SW 1271 (cell line): ENCODE data around the gene CCDC87.

Experiments used
- DNase-seq, 2 experiments: peaks; one replicate each; lab custom pipeline; 2025; lab: John Stamatoyannopoulos, UW

Gene CCDC87

DNA sequence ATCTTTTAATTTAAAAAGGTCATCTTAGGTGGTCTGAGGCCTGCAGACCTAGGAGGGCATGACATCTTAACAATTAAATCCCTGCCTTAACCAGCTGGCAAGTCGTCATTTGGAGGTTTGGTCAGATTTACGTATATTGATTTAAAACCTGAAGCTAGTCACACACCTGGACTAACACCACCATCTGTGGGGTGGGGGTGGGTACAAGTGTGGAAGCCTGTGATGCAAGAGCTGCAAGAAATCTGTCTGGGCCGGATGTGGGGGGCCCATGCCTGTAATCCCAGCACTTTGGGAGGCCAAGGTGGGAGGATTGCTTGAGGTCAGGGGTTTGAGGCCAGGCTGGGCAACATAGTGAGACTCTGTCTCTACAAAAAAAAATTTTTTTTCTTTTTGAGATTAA lies 11.6 kb downstream of the CCDC87 start:
- DNase-seq, result no peak

DNA sequence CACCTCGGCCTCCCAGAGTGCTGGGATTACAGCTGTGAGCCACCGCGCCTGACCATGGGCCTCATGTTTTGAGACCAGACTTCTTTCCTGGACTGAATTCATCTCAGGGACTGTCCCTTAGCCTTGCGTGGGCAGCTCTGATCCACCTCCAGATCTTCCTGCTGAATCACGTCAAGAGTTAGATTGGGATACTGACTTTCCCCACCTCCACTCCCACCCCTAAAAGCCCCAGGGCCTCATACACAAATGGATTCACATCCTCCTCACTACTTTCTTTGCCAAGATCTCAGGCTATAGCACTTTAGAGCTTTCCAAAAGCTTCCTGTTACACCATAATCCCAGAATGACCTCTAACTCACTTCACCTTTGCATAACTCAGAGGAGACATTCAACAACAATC lies 12.1 kb downstream of the CCDC87 start:
- DNase-seq, result no peak

DNA sequence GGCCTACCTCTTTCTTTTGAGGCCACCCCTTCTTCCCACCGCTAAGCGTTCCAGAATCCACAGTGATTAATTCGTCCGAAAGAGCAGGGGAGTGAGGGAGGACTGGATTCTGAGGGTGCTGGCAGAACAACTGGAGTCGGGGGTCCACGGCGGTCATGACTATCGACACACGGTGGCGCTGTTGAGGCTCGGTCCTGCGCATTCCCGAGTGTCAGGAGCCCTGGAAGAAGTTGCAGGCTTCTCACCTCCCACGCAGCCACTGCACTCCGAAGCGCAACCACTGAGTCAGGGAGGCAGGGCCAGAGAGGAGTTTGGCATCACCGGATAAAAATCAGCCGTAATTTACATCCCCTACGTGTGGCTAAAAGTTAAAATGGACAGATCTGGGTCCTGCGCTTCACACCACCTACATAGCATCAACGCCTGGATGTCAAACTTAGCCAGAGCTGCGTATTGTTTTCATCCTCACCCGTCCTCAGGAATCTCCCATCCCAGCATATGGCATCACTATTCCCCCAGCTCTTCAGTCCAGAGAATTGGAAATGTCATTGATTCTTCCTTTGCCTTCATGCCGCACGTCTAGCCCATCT lies 13.8 kb downstream of the CCDC87 start:
- DNase-seq, result peak in 1 of 2 experiments; percentile 17

DNA sequence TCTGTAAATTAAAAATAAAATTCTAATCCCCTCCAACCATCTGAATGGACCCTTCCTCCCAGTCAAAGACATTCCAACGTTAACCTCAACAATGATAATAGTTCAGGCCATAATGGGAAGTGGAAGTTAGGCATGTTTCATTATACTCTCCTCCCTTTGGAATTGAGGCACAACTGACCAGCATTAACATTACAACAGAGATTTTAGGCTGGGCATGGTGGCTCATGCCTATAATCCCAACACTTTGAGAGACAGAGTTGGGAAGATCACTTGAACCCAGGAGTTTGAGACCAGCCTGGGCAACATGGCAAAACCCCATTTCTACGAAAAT lies 22.0 kb downstream of the CCDC87 start:
- no peak for DNase-seq

DNA sequence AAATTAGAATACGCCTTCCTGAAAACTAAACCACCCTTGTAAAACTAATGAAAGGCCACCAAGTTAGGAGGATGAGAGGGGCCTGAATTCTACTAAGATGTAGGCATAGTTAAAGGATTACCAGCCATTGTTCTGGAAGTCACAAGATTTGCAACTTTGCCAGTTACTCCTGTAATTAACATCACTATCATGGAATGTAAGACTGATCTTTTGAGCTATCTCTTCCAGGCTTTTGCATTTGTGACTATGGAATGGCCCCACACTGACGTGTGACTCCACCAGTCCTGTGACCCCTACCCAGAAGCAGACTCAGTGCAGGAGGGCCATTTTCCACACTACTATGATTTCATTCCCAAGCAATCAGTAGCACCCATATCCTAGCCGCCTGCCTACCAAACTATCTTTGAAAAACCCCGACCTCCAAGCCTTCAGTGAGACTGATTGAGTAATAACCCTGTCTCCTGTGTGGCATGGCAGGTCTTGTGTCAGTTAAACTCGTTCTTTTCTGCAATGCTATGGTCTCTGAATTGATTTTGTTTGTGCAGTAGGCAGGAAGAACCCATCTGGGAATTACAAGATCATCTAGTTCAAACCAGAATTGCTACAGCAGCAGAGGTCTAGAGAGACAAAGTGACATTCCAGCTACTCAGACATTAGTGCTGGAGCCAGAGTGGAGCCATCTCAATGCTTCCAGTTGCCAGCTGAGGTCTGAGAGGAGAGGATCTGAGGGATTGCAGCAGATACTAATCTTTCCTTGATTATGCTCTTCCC lies 22.6 kb downstream of the CCDC87 start:
- DNase-seq, result no peak

DNA sequence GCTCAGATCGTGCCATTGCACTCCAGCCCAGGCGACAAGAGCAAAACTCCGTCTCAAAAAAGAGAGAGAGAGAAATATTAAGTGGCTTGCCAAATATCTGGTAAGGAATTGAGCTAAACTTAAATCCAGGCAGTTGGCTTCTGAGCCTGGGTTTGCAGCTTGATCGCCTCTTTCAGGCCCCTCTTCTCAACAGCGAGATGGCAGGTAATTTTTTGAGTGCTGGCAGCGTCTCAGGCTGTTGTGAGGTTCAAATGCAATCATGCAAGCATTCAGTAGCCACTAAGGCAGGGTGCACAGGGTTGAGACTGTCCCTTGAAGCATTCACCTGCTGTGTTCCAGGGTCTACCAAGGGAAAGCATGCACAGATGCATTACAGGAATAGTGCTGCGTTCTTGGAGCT lies 23.8 kb downstream of the CCDC87 start:
- DNase-seq, result no peak

DNA sequence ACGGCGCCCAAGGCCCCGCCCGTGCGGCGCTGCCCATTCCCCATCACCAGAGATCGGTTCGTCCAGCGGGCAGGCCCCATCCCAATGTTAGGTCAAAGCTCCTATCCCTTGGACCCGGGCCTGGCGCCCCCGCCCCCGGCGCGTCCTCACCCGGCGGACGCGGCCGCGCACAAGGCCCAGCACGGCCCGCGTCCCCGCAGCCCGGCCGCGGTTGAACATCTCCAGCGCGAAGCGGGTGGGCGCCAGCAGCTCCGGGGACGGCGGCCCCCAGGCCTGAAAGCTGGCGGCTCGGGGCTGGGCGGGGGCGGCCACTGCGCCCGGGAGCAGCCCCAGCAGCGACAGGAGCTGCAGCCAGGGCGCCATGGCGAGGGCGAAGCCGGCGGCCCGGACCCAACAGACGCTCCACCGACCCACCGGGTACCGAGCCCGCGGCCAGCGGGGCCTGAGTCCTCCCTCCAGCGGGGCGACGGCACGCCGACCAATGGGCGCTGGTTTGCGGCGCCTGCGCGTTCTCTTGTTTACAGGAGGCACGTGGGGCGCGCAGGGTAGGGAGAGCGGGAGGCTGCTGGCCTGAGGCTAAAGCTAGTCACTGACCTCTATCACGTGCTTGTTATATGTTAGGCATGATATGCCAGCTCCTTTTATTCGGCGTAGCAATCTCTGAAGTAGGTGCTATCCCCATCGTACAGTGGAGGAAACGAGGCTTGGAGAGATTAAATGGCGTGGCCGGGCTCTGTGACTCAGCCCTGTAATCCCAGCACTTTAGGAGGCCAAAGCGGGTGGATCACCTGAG lies 24.5 kb downstream of the CCDC87 start, which contains the start of gene CTSF:
Gene CTSF (minus strand): TSS at position 483 of the 793 bp plus-strand sequence. CDS start 120 bp downstream, at position 363.
- peak; percentile 42 to 70 for DNase-seq

DNA sequence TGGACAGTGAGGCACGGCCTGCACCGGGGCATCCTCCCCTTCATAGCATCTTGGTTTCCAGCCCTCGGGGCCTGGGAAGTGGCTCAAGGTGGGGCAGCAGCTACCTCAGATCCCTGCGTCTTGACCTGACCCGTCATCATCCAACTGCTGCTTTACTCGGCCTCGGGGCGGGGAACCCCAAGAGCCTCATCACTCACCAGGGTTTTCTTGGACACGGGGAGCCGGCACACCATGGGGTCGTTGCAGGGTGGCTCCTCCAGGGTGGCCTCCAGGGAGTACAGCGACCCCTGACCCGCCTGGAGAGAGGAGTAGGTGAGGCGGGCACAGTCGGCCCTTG lies 25.1 kb downstream of the CCDC87 start:
- no peak for DNase-seq

DNA sequence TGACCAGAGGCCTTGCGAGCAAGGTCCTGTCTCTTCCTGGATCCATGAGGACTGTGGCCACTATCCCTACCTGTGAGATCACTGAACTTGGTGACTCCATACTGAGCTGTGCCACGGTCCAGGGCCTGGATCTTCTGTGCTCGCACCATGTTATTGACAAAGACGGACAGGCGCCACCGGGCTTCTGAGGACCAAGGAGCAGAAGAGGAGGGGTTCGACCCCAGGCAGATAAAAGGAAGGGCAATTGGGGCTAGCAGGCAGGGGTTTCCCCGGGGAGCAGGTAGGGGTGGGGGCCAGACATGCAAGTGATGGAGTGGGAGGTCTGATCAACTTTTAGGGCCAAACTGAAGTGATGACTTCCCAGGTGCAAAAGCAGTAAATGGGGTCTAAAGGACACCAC lies 26.6 kb downstream of the CCDC87 start:
- no peak for DNase-seq

DNA sequence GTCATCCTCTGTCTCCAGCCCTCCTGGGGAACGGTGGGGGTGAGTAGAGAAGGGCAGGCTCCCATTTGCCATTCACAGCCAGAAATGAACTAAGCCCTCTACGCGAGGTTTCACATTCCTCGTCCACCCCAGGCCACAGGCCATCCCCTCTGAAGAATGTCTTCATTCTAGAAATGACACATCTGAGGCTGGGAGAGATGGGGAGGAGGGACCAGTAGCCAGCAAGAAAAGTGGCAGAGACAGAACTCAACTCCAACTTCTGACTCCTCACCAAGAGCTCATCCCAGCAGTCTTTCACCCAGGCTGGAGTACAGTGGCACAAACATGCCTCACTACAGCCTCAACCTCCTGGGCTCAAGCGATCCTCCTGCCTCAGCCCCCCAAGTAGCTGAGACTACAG lies 27.9 kb downstream of the CCDC87 start:
- DNase-seq, result no peak

DNA sequence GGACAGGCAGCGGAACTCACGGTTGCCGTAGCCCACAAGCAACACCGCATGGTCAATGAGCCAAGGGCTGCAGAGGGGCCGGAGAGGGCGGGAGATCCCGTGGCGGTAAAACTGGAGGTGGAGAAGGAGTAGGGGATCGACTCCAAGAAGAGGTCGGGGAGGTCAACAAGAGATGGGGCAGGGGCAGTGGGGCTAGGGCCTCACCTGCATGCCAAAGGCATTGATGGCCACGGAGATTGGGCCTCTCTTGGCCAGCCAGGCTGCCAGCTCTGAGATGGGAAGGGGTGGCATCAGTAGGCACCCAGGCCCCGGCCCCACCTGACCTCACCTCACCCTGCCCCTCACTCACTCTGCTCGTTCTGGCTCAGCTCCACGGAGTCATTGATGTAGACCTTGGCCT lies 28.3 kb downstream of the CCDC87 start:
- no peak for DNase-seq

DNA sequence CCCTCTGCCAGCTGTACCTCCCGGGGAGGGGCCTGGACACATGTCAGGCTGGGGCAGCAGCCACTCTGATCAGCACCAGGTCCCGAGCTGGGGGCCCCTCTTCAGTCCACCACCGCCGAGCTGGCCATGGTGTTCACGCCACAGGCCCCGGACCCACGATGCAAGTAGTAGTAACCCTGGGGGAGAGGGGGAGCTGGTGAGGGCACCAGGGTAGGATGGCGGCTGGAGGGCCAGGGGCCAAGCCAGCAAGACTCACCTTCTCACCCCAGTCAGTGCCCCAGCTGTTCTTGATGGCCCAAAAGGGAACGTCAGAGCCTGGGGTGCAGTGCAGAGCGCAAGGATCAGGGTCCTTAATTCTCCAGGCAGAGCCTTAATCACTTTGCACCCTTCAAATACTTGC lies 29.0 kb downstream of the CCDC87 start:
- DNase-seq, result no peak

DNA sequence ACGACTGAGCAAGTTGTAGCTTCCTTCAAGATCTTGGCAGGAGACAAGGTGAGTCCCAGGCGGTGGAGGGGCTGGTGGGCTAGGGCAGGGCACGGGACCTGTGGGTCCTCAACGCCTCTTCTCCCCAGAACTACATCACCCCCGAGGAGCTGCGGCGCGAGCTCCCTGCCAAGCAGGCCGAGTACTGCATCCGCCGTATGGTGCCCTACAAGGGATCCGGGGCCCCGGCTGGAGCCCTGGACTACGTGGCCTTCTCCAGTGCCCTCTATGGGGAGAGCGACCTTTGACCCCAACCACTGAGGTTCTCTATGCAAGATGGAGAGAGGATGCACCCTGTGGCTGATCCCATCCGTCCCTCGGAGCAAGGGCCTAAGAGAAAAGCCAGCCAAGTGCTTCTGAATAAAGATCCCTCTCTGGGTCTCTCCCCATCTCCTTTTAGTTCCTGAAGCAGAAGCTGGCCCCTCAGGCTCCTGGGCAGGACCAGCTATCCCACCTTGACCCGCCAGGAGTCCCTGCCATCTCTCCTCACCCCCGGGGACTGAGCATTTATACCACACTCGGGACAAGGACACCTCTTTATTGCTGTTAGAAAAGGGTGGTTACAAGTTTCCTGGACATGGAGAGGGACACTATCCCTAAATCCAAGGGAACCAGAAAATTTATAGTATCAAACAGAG lies 29.8 kb downstream of the CCDC87 start:
- no peak for DNase-seq

DNA sequence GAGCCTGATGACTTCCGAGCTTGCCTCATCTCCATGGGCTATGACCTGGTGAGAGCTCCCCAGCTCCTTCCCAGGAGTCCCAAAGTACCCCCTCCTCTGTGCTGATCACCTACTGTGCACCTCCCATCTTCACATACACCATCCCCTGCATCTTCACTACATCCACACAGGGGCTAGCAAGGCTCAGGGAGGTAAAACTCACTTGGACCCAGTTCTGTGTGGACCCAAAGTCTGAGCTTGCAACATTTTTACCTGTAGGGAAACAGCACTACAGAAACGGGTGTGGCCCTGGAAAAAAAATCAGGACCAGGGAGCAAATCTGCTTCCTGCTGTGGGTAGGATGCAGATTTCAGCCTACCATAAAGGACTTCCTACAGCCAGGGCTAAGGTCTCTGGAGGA lies 30.6 kb downstream of the CCDC87 start:
- no peak for DNase-seq

DNA sequence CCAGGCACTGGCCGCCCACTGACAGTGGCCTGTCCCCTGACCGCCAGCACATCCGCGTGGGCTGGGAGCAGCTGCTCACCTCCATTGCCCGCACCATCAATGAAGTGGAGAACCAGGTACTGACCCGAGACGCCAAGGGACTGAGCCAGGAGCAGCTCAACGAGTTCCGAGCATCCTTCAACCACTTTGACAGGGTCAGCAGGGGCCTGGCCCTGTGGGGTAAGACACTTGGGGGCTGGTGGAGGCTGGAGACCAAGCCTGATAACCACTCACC lies 31.0 kb downstream of the CCDC87 start:
- DNase-seq, result no peak

DNA sequence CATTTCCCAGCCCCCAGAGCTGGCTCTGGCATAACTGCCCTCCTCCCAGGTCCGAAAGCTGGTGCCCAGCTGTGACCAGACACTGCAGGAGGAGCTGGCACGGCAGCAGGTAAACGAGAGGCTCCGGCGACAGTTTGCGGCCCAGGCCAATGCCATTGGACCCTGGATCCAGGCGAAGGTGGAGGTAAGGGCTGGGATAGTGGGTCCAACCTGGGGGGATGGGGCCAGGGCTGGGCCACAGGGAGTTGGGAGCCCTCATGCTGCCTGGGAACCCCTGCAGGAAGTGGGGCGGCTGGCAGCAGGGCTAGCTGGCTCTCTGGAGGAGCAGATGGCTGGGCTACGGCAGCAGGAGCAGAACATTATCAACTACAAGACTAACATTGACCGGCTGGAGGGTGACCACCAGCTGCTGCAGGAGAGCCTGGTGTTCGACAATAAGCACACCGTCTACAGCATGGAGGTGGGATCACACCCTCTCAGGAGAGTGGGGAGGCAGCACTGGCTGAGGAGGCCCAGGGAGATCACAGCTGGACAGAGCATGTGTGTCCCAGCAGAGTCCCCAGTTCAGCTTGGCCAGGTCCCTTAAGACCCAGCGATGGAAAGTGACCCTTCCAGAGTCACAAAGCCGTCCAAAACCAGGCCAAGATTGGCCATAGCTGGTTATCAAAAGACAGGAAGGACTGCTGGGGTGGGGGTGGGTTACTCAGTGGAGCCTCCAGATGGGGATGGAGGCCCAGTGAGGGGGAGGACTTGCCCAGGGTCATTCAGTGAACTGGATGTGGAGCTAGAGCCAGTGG lies 31.5 kb downstream of the CCDC87 start:
- DNase-seq, result no peak

DNA sequence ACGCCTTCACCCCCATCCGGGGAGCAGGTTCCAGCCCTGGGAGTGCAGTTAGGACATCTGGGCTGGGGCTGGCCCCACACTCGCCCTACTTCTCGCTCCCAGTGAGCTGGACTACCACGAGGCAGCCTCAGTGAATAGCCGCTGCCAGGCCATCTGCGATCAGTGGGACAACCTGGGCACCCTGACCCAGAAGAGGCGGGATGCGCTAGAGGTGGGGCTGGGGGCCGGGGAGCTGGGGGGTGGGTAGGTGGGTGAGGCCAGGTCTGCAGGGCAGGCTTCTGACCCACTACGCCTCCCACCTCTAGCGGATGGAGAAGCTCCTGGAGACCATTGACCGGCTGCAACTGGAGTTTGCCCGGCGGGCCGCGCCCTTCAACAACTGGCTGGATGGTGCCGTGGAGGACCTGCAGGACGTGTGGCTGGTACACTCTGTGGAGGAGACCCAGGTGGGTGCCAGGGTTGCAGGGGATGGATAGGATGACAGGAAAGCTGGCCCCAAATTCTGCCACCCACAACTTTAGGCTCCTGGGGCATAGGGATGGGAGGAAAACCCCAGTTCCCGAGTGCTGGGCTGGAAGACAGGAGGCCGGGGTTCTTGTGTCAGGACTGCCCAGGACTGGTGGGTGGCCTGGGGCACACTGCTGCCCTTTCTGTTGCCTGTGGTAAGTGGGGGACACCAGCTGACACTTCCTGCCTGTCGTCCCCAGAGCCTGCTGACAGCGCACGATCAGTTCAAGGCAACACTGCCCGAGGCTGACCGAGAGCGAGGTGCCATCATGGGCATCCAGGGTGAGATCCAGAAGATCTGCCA lies 32.8 kb downstream of the CCDC87 start:
- DNase-seq, result no peak

DNA sequence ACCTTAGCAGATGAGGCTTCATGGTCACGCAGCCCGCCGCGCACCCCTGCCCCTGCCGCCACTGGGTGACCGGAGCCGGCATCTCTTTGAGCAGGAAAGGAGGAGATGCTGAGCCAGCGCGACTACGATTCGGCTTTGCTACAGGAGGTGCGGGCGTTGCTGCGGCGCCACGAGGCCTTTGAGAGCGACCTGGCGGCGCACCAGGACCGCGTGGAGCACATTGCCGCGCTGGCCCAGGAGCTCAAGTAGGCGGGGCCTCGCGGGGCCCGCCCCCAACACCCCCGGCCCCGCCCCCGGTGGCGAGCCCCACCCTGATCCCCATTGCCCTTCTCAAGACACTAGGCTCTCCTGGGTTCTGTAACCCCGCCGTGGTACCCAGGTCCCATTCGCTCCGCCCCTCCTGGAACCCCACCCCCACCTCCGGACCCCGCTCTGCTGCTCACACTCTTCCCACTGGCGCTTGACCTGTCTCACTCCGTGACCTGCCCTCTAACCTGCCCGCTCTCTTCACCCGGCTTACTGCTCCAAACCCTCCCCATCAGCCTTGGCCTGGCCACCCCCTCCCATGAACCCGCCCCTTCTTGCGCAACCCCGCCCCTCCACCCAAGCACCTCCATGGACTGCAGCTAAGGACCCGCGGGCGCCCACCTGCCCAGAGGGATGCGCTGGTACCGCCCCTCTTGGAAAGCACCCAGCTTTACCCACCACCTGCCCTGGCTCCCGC lies 33.6 kb downstream of the CCDC87 start:
- no peak for DNase-seq

DNA sequence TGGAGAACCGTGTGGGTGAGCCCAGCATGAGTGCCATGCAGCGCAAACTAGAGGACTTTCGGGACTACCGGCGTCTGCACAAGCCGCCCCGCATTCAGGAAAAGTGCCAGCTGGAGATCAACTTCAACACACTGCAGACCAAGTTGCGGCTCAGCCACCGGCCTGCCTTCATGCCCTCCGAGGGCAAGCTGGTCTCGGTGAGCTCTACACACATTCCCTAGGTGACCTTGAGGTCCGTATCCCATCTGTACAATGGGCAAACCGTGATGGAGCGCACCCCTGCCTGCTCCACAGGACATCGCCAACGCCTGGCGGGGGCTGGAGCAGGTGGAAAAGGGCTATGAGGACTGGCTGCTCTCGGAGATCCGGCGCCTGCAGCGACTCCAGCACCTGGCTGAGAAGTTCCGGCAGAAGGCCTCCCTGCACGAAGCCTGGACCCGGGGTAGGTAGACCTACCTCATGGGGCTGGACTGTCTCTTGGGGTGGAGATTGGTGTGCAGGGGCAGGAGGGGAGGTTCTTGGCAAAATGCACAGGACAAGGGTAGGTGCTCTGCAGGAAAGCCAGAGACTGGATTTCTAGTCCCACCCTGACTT lies 35.0 kb downstream of the CCDC87 start:
- no peak for DNase-seq

DNA sequence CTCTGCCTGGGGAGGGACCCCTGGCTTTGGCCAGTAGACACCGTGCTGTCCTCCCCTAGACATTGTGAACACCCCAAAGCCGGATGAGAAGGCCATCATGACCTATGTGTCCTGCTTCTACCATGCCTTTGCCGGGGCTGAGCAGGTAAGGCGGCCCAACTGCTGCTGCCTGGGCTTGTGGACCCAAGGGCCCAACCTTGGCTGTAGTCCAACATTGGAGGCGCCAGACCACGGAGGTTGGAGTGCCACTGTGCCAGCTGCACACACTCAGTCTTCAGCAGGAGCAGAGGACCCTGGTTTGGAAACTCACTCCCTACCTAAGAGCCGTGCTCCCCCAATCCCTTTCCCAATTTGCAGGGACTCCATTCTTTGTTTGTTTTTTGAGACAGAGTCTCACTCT lies 36.8 kb downstream of the CCDC87 start:
- no peak for DNase-seq
